Measurements from ENCODE around the gene ITGA5. TPM values are rescaled to one million over a fixed set of nuclear protein-coding genes. Genes with fewer than 3 reads are reported as not detected.

ITGA5 gene
- total RNA-seq, 1 experiment from 2014 or later: 12.2 TPM

- H4K91ac ChIP-seq (ENCODE audit: insufficient read length, low read depth, low read length): no peak overlapping the region
- Mint-ChIP-seq H3K36me3 (ENCODE audit: insufficient read depth in 1 of 3, low read depth in 3 of 3) (peaks cover 7 to 35% (median 19%) of the 10 kb centered on the region in 3 experiments; a peak in 6 of 7 replicates), H3K27me3 (ENCODE audit: low read depth) (peaks cover 48% of the 10 kb centered on the region), H3K4me1 (peaks cover 20 to 24% of the 10 kb centered on the region in 2 experiments), H3K9me3 (no peaks in the 10 kb centered on the region), H3K4me3 (no peak overlapping the region), H3K27ac (no peak overlapping the region; a peak in 1 of 7 replicates)
- no peak overlapping the region for H2AFZ ChIP-seq (ENCODE audit: low read length)
- H3K79me2 ChIP-seq (ENCODE audit: insufficient read depth, low read length): no peaks in the 10 kb centered on the region
- H3K27me3 ChIP-seq (ENCODE audit: insufficient read depth, low read length): peaks cover under 1% of the 10 kb centered on the region; the same call in 1 of the 2 replicates
- no peak overlapping the region for H3K23ac ChIP-seq (ENCODE audit: insufficient read length, low read depth, low read length)
- H3K56ac ChIP-seq (ENCODE audit: insufficient read length, low read depth, low read length): no peak overlapping the region
- no peak overlapping the region for H2BK120ac ChIP-seq (ENCODE audit: low read depth, low read length, poor library complexity, severe bottlenecking)
- H2BK5ac ChIP-seq (ENCODE audit: insufficient read length, low read length): no peak overlapping the region
- no peak overlapping the region for H2AK5ac ChIP-seq (ENCODE audit: insufficient read length, low read length)
- DNase-seq: no peak
- no CpG with 5 or more reads among the region's 10 CpGs for WGBS (ENCODE audit: extremely low coverage, insufficient read length, low lambda C conversion rate)
- H3K27ac ChIP-seq (ENCODE audit: insufficient read length, low read depth, low read length): no peak overlapping the region
- no peaks in the 10 kb centered on the region for H3K9me3 ChIP-seq (ENCODE audit: control insufficient read depth, low read depth, low read length)
- no peak overlapping the region for H2BK20ac ChIP-seq (ENCODE audit: low read depth, low read length, poor library complexity, severe bottlenecking)
- H4K8ac ChIP-seq (replicated peaks; ENCODE audit: insufficient read length, low read depth, low read length): no peak overlapping the region
- H3K14ac ChIP-seq (ENCODE audit: insufficient read depth, low read length): no peak overlapping the region
- H3T11ph ChIP-seq (ENCODE audit: low read length): no peak overlapping the region
- H2BK15ac ChIP-seq (ENCODE audit: low read depth, low read length): no peak overlapping the region
- H3K9ac ChIP-seq (ENCODE audit: extremely low read depth, insufficient read length, low read length): no peak overlapping the region
- H3K23me2 ChIP-seq (ENCODE audit: insufficient read length, low read depth, low read length, poor library complexity, severe bottlenecking): peaks cover 12% of the 10 kb centered on the region
- TF ChIP-seq CTCF (conservative IDR thresholded peaks at IDR 0.05): no peak
- H3K79me1 ChIP-seq (ENCODE audit: insufficient read depth, low read depth, low read length, poor library complexity, severe bottlenecking): no peaks in the 10 kb centered on the region
- no peaks in the 10 kb centered on the region for H4K20me1 ChIP-seq (ENCODE audit: control insufficient read depth, insufficient read depth, insufficient read length)
- no peaks in the 10 kb centered on the region for H3K4me1 ChIP-seq (ENCODE audit: insufficient read depth, low read length)
- no peak overlapping the region for H2BK12ac ChIP-seq (ENCODE audit: insufficient read length, low read depth, low read length)
- no peak overlapping the region for H3K4me2 ChIP-seq (ENCODE audit: insufficient read depth, insufficient read length, low read length)
- H3K4ac ChIP-seq (ENCODE audit: low read depth, low read length): no peak overlapping the region
- H3K18ac ChIP-seq (ENCODE audit: insufficient read length, low read depth, low read length): no peak overlapping the region
- H4K5ac ChIP-seq (ENCODE audit: insufficient read length, low read depth, low read length): no peak overlapping the region
Measured at GRCh38 chr12:54373649-54374561, 45.2 kb downstream of the ITGA5 start.
